SK-N-SH (cell line): Measurements from ENCODE around the gene FAM83D. TPM values are rescaled to one million over a fixed set of nuclear protein-coding genes. Genes with fewer than 3 reads are reported as not detected.
"Not testable (repeated sequence)": the region's sequence is repeated elsewhere in the genome, so short reads cannot be mapped to it uniquely, and the experiment has no call there.

ENCODE experiments used
- CTCF ChIA-PET: fragments of 300-600, 350-600 bp; formaldehyde crosslinking; extraction: SDS; loops from one replicate; lab custom pipeline; 2021; lab: Yijun Ruan, JAX
- POLR2A ChIA-PET: fragments of 350-600 bp; sonication (Branson Sonifier 250); formaldehyde crosslinking; extraction: SDS; loops from one replicate; lab custom pipeline; 2020; ENCODE audit warnings: antibody characterized with exemption, inconsistent platforms; lab: Yijun Ruan, JAX
- DNase-seq: peaks from one replicate; pipeline ENCODE4 v3.0.0; 2012
- H2AFZ ChIP-seq: fragments of 200-600 bp; sonication (generic); 2 replicates; pipeline ENCODE4 v1.8.1; 2016; ENCODE audit warnings: antibody characterized with exemption, mild to moderate bottlenecking, low read depth
- H3F3A ChIP-seq: fragments of 200-600 bp; sonication (generic); replicated peaks from 2 replicates; pipeline ENCODE3; 2016; ENCODE audit warnings: antibody characterized with exemption, mild to moderate bottlenecking; ENCODE audit not compliant: insufficient read depth
- H3K27ac ChIP-seq, 2 experiments: fragments of 200-500 bp in 1 of 2; fragments of 200-600 bp in 1 of 2; sonication (Bioruptor generic) in 1 of 2; sonication (generic), shearing (Covaris generic) in 1 of 2; 2 replicates each; pipeline versions ENCODE4 v1.5.1 to v1.6.1; 2014 to 2016; ENCODE audit warnings: low read depth in 2 of 2, inconsistent platforms in 1 of 2, low read length in 1 of 2, mild to moderate bottlenecking in 1 of 2, mixed read lengths in 1 of 2
- H3K27me3 ChIP-seq: fragments of 200-600 bp; sonication (generic), shearing (Covaris generic); 2 replicates; pipeline ENCODE4 v1.6.1; 2016; ENCODE audit warnings: mixed run types; ENCODE audit not compliant: insufficient read depth
- H3K36me3 ChIP-seq, 2 experiments: fragments of 200-500 bp in 1 of 2; fragments of 200-600 bp in 1 of 2; sonication (Bioruptor generic) in 1 of 2; sonication (generic) in 1 of 2; replicated peaks in 1 of 2; 2 replicates each; pipeline versions ENCODE3 to v1.5.1; 2014 to 2016; ENCODE audit warnings: low read length in 1 of 2, mild to moderate bottlenecking in 1 of 2; ENCODE audit not compliant: insufficient read depth in 2 of 2, control insufficient read depth in 1 of 2
- H3K4me1 ChIP-seq, 2 experiments: fragments of 200-500 bp in 1 of 2; fragments of 200-600 bp in 1 of 2; sonication (Bioruptor generic) in 1 of 2; sonication (generic), shearing (Covaris generic) in 1 of 2; 2 replicates each; pipeline versions ENCODE4 v1.5.1 to v1.6.1; 2014 to 2016; ENCODE audit warnings: low read depth in 1 of 2, low read length in 1 of 2, mixed run types in 1 of 2; ENCODE audit not compliant: insufficient read depth in 2 of 2, control insufficient read depth in 1 of 2
- H3K4me2 ChIP-seq: fragments of 200-600 bp; sonication (generic), shearing (Covaris generic); 2 replicates; pipeline ENCODE4 v1.6.1; 2017; ENCODE audit warnings: mixed run types
- H3K4me3 ChIP-seq, 2 experiments: fragments of 200-500 bp in 1 of 2; fragments of 200-600 bp in 1 of 2; sonication (Bioruptor generic) in 1 of 2; sonication (generic), shearing (Covaris generic) in 1 of 2; 2 replicates each; pipeline versions ENCODE4 v1.5.1 to v1.8.1; 2014 to 2016; ENCODE audit warnings: low read depth in 2 of 2, inconsistent platforms in 1 of 2, low read length in 1 of 2, mild to moderate bottlenecking in 1 of 2, mixed read lengths in 1 of 2, moderate library complexity in 1 of 2
- H3K79me2 ChIP-seq: fragments of 200-600 bp; sonication (generic); 2 replicates; pipeline ENCODE4 v1.8.1; 2017; ENCODE audit warnings: mild to moderate bottlenecking; ENCODE audit not compliant: insufficient read depth
- H3K9ac ChIP-seq: fragments of 200-600 bp; sonication (generic); 2 replicates; pipeline ENCODE4 v1.6.1; 2017; ENCODE audit warnings: mixed run types
- H3K9me2 ChIP-seq: fragments of 200-600 bp; sonication (generic); 2 replicates; pipeline ENCODE4 v1.6.1; 2017; ENCODE audit warnings: mixed run types
- H3K9me3 ChIP-seq: fragments of 200-600 bp; sonication (generic); 2 replicates; pipeline ENCODE4 v1.6.1; 2017; ENCODE audit warnings: mixed run types, mild to moderate bottlenecking, moderate library complexity
- H4K20me1 ChIP-seq: fragments of 200-600 bp; sonication (generic); 2 replicates; pipeline ENCODE4 v1.6.1; 2017; ENCODE audit warnings: mild to moderate bottlenecking, mixed run types; ENCODE audit not compliant: insufficient read depth
- EP300 ChIP-seq, 2 experiments: IDR thresholded peaks; 2 replicates each; pipeline versions ENCODE4 v1.4.0 to v1.6.1; 2012; ENCODE audit warnings: borderline replicate concordance in 1 of 2, low read depth in 1 of 2, low read length in 1 of 2
- FOSL2 ChIP-seq: IDR thresholded peaks from 2 replicates; pipeline ENCODE4 v1.4.0; 2012; ENCODE audit warnings: low read depth, mild to moderate bottlenecking, moderate library complexity, borderline replicate concordance
- GATA2 ChIP-seq: sonication (generic); formaldehyde crosslinking; IDR thresholded peaks from 2 replicates; pipeline ENCODE4 v1.5.0; 2020; ENCODE audit warnings: mild to moderate bottlenecking, missing genetic modification reagents
- MAX ChIP-seq: IDR thresholded peaks from 2 replicates; pipeline ENCODE4 v1.4.0; 2012; ENCODE audit warnings: low read depth
- NFIC ChIP-seq: IDR thresholded peaks from 2 replicates; pipeline ENCODE4 v1.4.0; 2012; ENCODE audit warnings: borderline replicate concordance
- NRF1 ChIP-seq: IDR thresholded peaks from 2 replicates; pipeline ENCODE4 v1.6.1; 2012; ENCODE audit warnings: low read depth, mild to moderate bottlenecking, low read length
- RXRA ChIP-seq: IDR thresholded peaks from 2 replicates; pipeline ENCODE4 v1.4.0; 2012; ENCODE audit warnings: low read depth, mild to moderate bottlenecking, borderline replicate concordance
- TCF12 ChIP-seq: IDR thresholded peaks from 2 replicates; pipeline ENCODE4 v1.4.0; 2012
- USF1 ChIP-seq: IDR thresholded peaks from 2 replicates; pipeline ENCODE4 v1.4.0; 2012; ENCODE audit warnings: low read depth, borderline replicate concordance
- YY1 ChIP-seq: IDR thresholded peaks from 2 replicates; pipeline ENCODE4 v1.4.0; 2012; ENCODE audit warnings: low read depth, mild to moderate bottlenecking
- WGBS: methylation state at CpG from one replicate; pipeline ENCODE4 v1.1.6; 2017; ENCODE audit warnings: low lambda C conversion rate; 5-methylcytosine and 5-hydroxymethylcytosine counted together
- polyA plus RNA-seq, 3 experiments: library from polyadenylated mRNA; depleted of rRNA; stranded (reverse); fragments of >200 nt; gene quantifications; 2 replicates each; pipeline ENCODE4 v1.2.3, GENCODE V29; 2012
- TF ChIP-seq, protein P1 (sequence below): fragments of 150-350 bp; IDR thresholded peaks from 2 replicates; pipeline ENCODE4 v1.6.1; 2017; ENCODE audit warnings: antibody characterized with exemption, low read length, low read depth, borderline replicate concordance
- TF ChIP-seq, protein P2 (sequence below): fragments of 150-350 bp; IDR thresholded peaks from 2 replicates; pipeline ENCODE4 v1.6.1; 2016; ENCODE audit warnings: mild to moderate bottlenecking, low read depth, low read length

Gene FAM83D
- polyA plus RNA-seq, 1 of the 3 experiments (the other 2 are of a cell fraction): 21.5 TPM

GRCh38 chr20:38995536-38996044 is 69.4 kb downstream of the FAM83D start:
- Histone ChIP-seq H4K20me1 (no peaks in the 10 kb centered on the region), H3K36me3 (peaks cover 42 to 54% of the 10 kb centered on the region in 2 experiments), H3K27ac (no peak overlapping the region), H3K4me2 (no peak overlapping the region), H2AFZ (no peak overlapping the region), H3K9me2 (no peaks in the 10 kb centered on the region), H3K9ac (no peak overlapping the region), H3K9me3 (no peaks in the 10 kb centered on the region), H3K79me2 (no peaks in the 10 kb centered on the region), H3K4me3 (no peak overlapping the region), H3K4me1 (no peaks in the 10 kb centered on the region), H3K27me3 (no peaks in the 10 kb centered on the region), H3F3A (no peaks in the 10 kb centered on the region)
- WGBS: 97% methylated on average over 3 of the region's 3 CpGs
- CTCF ChIA-PET: interaction anchor here (1.6 kb wide), 2 partner anchors 10 to 53 kb away, joined by 3 to 4 read pairs; no protein-coding TSS in a partner anchor
- no peak for DNase-seq
- TF ChIP-seq USF1 (no peak), YY1 (no peak), MAX (no peak), RXRA (no peak), GATA2 (no peak), FOSL2 (no peak), NFIC (no peak), NRF1 (no peak), EP300 (IDR thresholded peaks at IDR 0.05; ENCODE audit: borderline replicate concordance in 1 of 2, low read depth in 1 of 2, low read length in 1 of 2) (no peak), TCF12 (no peak)
- TF ChIP-seq, protein P1, sequence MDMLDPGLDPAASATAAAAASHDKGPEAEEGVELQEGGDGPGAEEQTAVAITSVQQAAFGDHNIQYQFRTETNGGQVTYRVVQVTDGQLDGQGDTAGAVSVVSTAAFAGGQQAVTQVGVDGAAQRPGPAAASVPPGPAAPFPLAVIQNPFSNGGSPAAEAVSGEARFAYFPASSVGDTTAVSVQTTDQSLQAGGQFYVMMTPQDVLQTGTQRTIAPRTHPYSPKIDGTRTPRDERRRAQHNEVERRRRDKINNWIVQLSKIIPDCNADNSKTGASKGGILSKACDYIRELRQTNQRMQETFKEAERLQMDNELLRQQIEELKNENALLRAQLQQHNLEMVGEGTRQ: no peak
- TF ChIP-seq, protein P2, sequence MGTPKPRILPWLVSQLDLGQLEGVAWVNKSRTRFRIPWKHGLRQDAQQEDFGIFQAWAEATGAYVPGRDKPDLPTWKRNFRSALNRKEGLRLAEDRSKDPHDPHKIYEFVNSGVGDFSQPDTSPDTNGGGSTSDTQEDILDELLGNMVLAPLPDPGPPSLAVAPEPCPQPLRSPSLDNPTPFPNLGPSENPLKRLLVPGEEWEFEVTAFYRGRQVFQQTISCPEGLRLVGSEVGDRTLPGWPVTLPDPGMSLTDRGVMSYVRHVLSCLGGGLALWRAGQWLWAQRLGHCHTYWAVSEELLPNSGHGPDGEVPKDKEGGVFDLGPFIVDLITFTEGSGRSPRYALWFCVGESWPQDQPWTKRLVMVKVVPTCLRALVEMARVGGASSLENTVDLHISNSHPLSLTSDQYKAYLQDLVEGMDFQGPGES: no peak
- POLR2A ChIA-PET: no interaction called here

DNA sequence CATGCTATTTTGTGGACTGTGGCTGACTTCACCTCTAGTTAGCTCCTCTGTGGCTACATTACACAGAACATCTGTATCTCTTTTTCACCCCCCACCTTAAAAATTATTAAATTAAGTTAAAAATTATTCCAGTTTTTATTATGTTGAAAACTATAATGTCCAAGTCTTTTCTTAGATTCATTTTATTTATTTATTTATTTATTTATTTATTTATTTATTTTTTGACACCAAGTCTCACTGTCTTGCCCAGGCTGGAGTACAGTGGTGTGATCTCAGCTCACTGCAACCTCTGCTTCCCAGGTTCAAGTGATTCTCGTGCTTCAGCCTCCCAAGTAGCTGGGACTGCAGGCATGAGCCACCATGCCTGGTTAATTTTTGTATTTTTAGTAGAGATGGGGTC is 70.6 kb downstream of the FAM83D start:
- H3K9ac ChIP-seq, H3K9me3 ChIP-seq, DNase-seq, H3K27me3 ChIP-seq, H3F3A ChIP-seq, H3K4me1 ChIP-seq, H4K20me1 ChIP-seq, H3K79me2 ChIP-seq, H3K4me2 ChIP-seq, H2AFZ ChIP-seq, H3K4me3 ChIP-seq, H3K27ac ChIP-seq, POLR2A ChIA-PET, H3K9me2 ChIP-seq: not testable (repeated sequence)
- peaks cover 43 to 59% of the 10 kb centered on the region in 2 experiments for H3K36me3 ChIP-seq
- CTCF ChIA-PET: interaction anchor here (0.6 kb wide), 1 partner anchor 337 kb away, joined by 3 read pairs; no protein-coding TSS in a partner anchor
- 95% methylated on average over 1 of the region's 1 CpG for WGBS
